OCI-LY1 (cell line): Measurements from ENCODE around the gene STAT3.

ENCODE experiments used
- EZH2 ChIP-seq: fragments of 200-600 bp; sonication (generic), shearing (Covaris generic); IDR thresholded peaks from 2 replicates; pipeline ENCODE4 v1.8.0; 2017; ENCODE audit warnings: borderline replicate concordance, mixed run types, mild to moderate bottlenecking, antibody characterized with exemption, low read length, moderate library complexity, mixed read lengths
- TF ChIP-seq, protein P1 (sequence below): fragments of 200-600 bp; sonication (generic), shearing (Covaris generic); IDR thresholded peaks from 2 replicates; pipeline ENCODE4 v1.5.1; 2017; ENCODE audit warnings: mild to moderate bottlenecking, antibody characterized with exemption, low read length, moderate library complexity, mixed read lengths

DNA sequence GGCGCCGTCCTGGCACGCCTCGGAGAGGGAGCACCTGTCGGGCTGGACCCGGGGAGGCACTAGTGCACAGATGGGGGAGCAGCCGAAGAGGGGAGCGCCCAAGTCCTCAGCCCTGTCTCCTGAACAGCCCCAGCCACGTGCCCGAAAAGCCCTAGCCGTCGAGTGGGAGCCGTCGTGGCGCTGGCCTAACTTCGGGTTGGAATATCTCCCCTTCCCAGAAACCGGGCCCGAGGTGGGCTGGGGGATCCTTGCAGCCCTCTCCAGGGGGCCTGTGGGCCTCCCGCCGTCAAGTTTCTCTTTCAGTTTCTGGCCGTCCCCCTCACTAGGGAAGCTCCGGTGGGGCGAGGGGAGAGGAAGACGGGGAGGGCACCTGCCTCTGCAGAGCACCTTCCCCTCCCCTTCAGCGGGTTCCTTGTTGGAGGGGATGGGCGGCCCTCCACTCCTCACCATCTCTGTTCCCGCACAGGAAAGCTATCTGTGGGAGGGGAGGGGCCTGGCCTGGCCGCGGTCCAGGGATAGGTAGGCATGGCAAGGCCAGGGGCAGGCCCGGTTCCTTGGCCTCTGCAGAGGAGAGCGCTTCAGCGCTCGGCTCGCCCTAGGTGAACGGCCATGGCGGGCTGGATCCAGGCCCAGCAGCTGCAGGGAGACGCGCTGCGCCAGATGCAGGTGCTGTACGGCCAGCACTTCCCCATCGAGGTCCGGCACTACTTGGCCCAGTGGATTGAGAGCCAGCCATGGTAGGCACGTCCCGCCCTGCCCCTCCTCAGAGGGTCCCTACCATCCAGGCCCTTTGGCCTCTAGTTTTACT lies 99.2 kb downstream of the STAT3 start:
- TF ChIP-seq, protein P1, sequence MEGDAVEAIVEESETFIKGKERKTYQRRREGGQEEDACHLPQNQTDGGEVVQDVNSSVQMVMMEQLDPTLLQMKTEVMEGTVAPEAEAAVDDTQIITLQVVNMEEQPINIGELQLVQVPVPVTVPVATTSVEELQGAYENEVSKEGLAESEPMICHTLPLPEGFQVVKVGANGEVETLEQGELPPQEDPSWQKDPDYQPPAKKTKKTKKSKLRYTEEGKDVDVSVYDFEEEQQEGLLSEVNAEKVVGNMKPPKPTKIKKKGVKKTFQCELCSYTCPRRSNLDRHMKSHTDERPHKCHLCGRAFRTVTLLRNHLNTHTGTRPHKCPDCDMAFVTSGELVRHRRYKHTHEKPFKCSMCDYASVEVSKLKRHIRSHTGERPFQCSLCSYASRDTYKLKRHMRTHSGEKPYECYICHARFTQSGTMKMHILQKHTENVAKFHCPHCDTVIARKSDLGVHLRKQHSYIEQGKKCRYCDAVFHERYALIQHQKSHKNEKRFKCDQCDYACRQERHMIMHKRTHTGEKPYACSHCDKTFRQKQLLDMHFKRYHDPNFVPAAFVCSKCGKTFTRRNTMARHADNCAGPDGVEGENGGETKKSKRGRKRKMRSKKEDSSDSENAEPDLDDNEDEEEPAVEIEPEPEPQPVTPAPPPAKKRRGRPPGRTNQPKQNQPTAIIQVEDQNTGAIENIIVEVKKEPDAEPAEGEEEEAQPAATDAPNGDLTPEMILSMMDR = no peak
- TF ChIP-seq EZH2 = no peak
